ENCODE results near the gene IGSF21.

Gene IGSF21

GRCh38 chr1:18261891-18262290 is 154.3 kb downstream of the IGSF21 start:
- no peak for TF ChIP-seq CTCF (IDR thresholded peaks at IDR 0.05; ENCODE audit: control insufficient read depth, insufficient read depth, low read depth, low read length, missing control alignments)
- no peak for DNase-seq (ENCODE audit: low read depth)
- H3K4me3 ChIP-seq (ENCODE audit: control insufficient read depth, low read depth, low read length) = no peak overlapping the region

GRCh38 chr1:18262726-18263125 is 155.1 kb downstream of the IGSF21 start:
- H3K4me3 ChIP-seq (ENCODE audit: control insufficient read depth, low read depth, low read length) = no peak overlapping the region
- no peak for DNase-seq (ENCODE audit: low read depth)
- no peak for TF ChIP-seq CTCF (IDR thresholded peaks at IDR 0.05; ENCODE audit: control insufficient read depth, insufficient read depth, low read depth, low read length, missing control alignments)

GRCh38 chr1:18263547-18264120 is 156.0 kb downstream of the IGSF21 start:
- no peak for DNase-seq (ENCODE audit: low read depth)
- no peak for TF ChIP-seq CTCF (IDR thresholded peaks at IDR 0.05; ENCODE audit: control insufficient read depth, insufficient read depth, low read depth, low read length, missing control alignments)
- H3K4me3 ChIP-seq (ENCODE audit: control insufficient read depth, low read depth, low read length) = no peak overlapping the region

- DNase-seq (ENCODE audit: low read depth) = no peak
- no peak for TF ChIP-seq CTCF (IDR thresholded peaks at IDR 0.05; ENCODE audit: control insufficient read depth, insufficient read depth, low read depth, low read length, missing control alignments)
- H3K4me3 ChIP-seq (ENCODE audit: control insufficient read depth, low read depth, low read length) = no peak overlapping the region
These were observed 156.9 kb downstream of the IGSF21 start for GRCh38 chr1:18264450-18265039.

- TF ChIP-seq CTCF (IDR thresholded peaks at IDR 0.05; ENCODE audit: control insufficient read depth, insufficient read depth, low read depth, low read length, missing control alignments) = no peak
- no peak for DNase-seq (ENCODE audit: low read depth)
- no peak overlapping the region for H3K4me3 ChIP-seq (ENCODE audit: control insufficient read depth, low read depth, low read length)
These were observed 158.0 kb downstream of the IGSF21 start for GRCh38 chr1:18265641-18266040.

- no peak overlapping the region for H3K4me3 ChIP-seq (ENCODE audit: control insufficient read depth, low read depth, low read length)
- no peak for DNase-seq (ENCODE audit: low read depth)
- TF ChIP-seq CTCF (IDR thresholded peaks at IDR 0.05; ENCODE audit: control insufficient read depth, insufficient read depth, low read depth, low read length, missing control alignments) = no peak
These were observed 158.8 kb downstream of the IGSF21 start for GRCh38 chr1:18266391-18266790.

All from AG09309 (cell line).